ENCODE results near the gene HOXA13.

GRCh38 chr7:27155816-27156507 lies 43.9 kb downstream of the HOXA13 start:
- no peak for TF ChIP-seq TAF1 (conservative IDR thresholded peaks at IDR 0.05)
- TF ChIP-seq CTCF (IDR thresholded peaks at IDR 0.05; ENCODE audit: low read depth, low read length, missing input control), result no peak
- TF ChIP-seq MAX (IDR thresholded peaks at IDR 0.05), result no peak
- TF ChIP-seq RAD21 (IDR thresholded peaks at IDR 0.05), result no peak
- TF ChIP-seq GABPA (IDR thresholded peaks at IDR 0.05 in 1 of 2, conservative IDR thresholded peaks at IDR 0.05 in 1 of 2), result no peak
- TF ChIP-seq YY1 (IDR thresholded peaks at IDR 0.05), result no peak

Data from liver (tissue), 3 donors.